NCI-H1048 (cell line): ENCODE measurements around the gene SSH2.
"Not testable (repeated sequence)": the region's sequence is repeated elsewhere in the genome, so short reads cannot be mapped to it uniquely, and the experiment has no call there.

ENCODE experiments used
- DNase-seq: peaks from one replicate; lab custom pipeline; 2025; lab: John Stamatoyannopoulos, UW

SSH2 gene

DNA sequence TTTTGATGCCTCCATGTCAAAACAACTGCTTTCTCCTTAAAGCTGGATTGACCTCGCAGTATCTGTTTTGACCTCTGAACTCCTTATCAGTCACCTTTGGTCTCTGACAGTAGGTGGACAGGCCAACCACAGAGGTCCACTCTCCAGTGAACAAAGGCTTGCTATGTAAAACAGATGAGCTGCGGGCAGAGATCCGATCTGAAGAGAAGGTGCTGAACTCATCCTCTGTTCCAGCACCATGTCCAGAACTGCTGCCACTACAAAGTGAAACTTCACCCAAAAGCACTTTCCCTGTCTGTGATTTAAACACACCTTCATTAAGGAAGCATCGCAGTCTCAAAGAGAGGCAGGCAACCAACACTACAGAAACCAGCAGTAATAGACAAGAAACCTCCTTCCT, 190.0 kb downstream of the SSH2 start:
- DNase-seq, result no peak

DNA sequence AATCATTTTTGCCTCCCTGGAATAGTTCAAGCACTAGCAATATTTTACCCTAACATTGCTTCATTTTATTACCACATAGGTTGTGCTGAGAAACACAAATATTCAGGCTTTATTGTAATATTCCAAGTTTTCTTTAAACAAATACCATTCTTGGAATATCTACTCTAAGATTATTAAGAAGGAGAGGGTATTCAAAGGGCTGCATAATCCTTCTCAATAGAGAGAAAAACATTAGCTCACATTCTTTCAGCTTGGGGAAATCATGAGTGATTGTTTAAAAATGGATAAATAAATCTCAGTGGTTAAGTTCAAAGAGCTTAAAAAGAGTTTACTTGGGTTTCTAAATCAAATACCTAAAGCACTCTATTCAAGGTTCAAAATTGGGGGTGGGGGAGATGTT, 195.4 kb downstream of the SSH2 start:
- DNase-seq, result no peak

DNA sequence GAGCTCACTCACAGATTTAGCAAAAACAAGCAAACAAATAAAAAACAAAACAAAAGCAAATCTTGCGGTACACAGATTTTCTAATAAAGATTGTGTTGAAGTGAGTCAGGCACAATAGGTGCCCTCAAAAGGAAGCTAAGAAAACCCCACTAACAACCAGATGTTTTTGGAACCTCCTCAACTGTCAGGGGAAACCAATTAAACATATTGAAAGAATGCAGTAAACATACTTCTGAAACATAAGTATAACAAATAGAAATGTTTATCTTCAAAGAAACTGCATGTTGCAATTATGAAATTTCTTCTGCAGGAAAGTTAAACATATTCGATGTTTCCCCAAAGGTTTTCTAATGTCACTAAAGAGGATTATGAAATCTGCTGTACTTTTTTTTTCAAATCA, 196.9 kb downstream of the SSH2 start:
- DNase-seq, result no peak

DNA sequence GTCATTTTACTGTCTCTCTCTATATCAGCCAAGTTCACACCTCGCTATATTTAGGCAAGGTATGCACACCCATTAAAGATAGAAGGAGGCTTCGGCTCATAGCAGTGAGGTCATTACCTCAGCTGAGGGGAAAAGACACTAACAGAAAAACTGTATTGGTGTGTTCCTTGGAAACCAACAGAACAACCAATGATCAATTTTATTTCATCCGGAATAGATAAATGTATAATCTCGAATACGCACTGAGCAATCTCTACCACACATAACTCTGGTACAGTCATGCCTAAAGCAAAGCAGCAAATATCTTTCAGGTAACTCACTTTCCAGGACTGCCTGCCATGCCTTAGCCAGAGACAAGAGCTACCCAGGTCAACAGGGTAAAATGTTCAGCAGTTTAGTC, 197.4 kb downstream of the SSH2 start:
- DNase-seq, result no peak

DNA sequence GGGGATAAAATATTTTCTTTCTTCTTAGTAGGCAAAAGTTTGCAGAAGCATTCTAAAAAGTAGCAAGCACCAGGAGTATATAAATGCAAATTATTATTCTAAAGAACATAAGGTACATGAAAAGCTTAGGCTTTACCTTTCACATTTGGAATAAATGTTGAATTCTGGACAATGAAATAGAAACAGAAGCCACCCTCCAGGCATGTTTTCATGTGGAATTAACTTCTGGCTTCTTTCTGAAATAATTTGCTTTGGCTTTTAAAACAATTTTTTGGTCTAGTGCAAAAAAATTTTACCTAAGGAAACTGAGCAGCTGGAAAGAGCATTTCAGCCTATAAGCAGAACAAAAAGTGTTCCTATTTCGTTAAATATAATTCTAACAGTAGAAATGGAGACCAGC, 197.8 kb downstream of the SSH2 start:
- no peak for DNase-seq

DNA sequence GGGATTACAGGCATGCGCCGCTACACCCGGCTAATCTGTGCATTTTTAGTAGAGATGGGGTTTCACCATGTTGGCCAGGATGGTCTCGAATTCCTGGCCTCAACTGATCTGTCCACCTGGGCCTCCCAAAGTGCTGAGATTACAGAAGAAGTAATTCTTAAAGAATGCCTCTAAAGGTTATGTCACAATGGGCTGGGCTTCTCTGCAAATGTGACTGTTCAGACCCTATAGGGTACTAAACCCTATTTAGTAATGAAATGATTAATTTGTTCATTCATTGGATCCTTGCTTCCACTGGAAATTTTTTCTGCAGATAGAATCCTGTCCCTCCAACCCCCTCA, 198.5 kb downstream of the SSH2 start:
- DNase-seq, result no peak

DNA sequence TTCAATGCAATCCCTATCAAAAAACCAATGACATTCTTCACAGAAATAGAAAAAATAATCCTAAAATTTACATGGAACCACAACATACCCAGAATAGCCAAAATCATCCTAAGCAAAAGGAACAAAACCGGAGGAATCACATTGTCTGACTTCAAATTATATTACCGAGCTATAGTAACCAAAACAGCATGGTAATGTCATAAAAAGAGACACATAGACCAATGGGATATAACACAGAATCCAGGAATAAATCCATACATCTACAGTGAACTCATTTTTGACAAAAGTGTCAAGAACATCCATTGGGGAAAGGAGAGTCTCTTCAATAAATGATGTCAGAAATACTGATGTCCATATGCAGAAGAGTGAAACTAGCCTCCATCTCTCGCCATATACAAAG, 201.5 kb downstream of the SSH2 start:
- DNase-seq, result no peak

DNA sequence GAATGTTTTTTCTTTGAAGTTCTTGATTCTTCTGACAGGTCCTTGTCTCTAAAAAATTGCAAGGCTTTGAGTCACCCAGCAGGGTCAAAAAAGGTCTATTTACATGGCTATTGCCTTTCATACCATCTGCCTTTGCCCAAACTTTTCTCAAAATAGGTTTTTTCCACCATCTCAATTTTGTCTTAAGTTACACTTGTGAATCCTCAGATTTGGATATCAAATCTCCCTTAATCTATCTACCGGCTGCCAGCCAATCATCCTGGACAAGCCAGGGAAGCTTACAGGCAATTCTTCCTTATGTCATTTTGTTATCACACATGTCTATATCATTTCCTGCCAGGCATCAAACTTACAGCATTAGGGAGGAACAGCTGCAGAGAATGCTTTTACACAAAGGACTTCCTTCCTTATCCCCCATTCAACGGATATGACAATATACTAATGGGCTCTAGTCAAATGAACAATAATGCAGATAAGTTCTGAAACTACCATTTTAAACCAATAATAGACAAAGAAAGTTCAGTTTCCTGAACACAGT, 203.2 kb downstream of the SSH2 start:
- no peak for DNase-seq

DNA sequence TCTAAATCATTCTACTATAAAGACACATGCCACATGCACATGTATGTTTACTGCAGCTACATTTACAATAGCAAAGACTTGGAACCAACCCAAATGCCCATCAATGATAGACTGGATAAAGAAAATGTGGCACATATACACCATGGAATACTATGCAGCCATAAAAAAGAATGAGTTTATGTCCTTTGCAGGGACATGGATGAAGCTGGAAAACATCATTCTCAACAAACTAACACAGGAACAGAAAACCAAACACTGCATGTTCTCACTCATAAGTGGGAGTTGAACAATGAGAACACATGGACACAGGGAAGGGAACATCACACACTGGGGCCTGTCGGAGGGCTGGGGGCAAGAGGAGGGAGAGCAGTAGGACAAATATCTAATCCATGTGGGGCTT, 204.6 kb downstream of the SSH2 start:
- DNase-seq, result not testable (repeated sequence)

DNA sequence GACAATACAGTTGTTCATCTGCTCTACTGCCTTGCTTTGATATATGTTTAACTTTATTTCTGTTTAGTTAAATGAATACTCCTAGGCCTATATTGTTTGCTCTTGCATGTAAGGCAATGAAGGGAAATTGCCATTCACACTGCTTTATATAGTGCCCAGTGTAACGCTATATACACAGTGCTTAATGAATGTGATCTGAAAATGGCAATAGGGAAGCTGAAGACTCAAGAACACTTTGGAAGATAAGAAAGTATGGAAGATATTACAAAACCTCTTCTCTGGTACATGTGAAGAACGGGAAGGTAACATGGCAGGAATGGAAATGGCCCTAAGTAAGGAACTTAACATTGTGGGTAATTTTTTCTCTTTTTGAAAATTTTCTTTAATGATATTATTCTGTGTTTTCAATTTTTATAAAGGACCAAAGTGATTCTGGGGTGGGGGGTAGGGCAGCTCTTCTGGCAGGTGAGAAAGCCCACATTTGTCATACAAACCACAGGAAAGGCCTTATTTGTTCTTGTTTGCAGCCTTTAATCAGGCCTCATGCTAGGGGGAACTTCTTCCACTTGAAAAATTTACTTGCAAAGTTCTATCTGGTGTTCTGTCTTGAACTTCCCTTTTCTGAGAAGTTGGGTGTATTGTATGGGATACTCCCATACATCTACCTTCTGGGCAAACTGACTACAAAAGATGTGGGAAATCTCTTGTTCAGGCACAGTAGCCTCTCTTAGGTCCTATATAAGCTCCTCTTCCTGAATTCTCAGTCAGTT, 206.6 kb downstream of the SSH2 start:
- no peak for DNase-seq

DNA sequence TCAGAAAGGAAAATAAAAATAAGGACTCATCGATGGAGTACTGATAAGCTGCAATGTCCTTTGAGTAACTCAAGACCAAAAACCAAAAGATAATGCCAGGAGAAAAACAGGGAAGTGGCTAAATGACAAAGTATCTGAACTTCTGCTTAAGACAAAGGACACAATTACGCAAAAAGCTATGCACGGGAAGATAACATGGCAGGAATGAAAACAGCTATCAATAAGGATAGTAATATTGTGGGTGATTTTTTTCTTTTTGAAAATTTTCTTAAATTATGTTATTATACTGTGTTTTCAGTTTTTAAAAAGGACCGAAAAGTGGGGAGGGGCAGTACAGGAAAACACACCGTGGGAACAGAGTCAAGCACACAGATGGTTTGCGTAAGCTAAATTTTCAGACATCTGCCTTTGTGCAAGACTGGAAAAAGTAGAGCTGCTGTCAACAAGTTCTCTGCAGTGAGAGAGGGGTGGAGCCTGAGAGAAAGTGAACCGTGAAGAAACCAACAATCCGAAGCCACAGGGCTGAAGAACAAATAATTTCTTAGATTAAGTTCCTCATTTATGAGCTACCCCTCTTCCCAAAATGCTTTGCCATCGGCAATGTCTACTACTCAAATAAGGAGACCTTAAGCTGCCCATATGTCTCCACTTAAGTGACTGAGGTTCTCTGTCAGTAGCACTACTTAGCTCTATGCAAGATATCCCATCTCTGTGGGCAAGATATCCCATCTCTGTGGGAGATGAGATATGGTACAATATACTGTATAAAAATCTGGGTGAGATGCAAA, 207.4 kb downstream of the SSH2 start:
- DNase-seq, result no peak

DNA sequence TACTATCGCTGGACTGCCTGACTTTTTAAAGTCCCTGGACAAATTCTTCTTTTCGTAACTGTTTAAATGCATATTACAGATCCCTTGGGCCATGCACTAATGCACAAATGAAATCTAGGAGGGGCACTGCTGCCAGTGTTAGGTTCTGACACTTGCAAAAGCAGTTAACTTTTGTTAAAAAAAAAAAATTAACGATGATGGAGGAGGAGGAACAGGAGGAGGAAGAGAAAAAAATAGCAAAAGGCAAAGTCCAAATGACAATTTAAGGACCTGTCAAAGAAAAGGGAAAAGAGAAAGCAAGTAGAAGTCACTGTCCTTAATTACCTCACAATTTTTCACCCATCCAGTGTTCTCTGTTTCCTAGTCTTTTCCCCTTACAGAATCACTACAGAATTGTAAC, 209.5 kb downstream of the SSH2 start:
- no peak for DNase-seq

DNA sequence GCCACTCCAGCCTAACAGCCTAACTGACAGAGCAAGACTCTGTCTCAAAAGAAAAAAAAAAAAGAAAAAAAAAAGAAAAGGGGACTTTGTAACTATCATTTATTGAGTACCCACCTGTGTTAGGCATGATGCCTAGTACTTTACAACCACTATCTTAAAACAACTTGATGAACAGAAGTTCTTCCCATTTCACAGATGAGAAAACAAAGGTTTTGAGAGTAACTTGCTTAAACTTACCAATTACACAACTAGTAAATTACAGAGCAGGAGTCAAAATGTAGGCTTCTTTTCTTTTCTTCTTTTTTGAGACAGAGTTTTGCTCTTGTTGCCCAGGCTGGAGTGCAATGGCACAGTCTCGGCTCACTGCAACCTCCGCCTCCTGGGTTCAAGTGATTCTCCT, 210.6 kb downstream of the SSH2 start:
- no peak for DNase-seq

DNA sequence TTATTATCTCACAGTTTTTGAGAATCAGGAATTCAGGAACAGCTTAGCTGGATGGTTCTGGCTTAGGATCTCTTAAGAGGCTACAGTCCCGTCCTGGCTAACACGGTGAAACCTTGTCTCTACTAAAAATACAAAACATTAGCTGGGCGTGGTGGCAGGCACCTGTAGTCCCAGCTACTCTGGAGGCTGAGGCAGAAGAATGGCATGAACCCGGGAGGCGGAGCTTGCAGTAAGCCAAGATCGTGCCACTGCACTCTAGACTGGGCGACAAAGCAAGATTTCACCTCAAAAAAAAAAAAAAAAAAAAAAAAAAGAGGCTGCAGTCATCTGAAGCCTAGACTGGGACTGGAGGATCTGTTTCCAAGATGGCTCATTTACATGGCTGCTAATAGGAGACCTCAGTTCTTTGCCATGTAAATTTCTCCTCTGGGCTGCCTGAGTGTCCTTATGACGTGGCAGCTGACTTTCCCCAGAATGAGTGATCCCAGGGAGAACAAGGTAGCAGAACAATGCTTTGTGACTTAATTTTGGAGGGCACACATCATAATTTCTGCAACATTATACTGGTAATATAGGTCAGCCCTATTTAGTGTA, 211.5 kb downstream of the SSH2 start:
- DNase-seq, result no peak

DNA sequence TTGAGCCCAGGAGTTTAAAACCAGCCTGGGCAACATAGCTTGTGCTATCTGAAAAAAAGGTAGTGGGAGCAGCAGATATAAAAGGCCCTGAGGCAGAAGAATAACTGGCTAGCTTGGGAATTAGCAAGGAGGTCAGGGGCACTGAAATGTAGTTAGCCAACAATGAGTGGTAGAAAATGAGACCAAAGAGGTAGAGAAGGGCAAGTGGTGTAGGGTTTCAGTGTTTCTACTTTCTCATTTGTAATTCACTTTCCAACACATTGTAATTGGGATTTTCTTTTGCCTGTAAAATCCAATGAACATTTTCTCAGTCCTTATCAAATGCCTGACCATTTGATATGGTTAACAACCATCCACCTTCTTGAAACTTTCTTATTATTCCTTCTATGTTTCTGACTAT, 212.2 kb downstream of the SSH2 start:
- DNase-seq, result no peak

DNA sequence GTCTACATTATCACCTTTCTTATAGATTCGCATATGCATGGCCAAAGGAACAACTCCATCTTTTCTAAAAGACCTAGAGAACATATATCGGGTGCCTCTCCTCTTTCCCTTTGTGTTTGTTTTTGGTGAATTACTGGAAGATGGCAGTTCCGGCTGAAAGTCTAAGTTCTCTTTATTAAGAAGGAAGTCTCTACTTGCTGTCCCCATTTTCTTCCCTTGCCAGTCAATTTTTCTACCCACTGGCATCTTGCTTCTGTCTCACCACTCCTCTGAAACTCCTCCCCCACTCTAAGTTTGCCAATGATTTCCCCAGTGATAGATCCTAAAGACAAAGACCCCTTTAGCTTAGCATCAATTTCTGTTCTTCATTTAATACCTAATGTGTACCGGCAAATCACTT, 213.5 kb downstream of the SSH2 start:
- DNase-seq, result no peak

DNA sequence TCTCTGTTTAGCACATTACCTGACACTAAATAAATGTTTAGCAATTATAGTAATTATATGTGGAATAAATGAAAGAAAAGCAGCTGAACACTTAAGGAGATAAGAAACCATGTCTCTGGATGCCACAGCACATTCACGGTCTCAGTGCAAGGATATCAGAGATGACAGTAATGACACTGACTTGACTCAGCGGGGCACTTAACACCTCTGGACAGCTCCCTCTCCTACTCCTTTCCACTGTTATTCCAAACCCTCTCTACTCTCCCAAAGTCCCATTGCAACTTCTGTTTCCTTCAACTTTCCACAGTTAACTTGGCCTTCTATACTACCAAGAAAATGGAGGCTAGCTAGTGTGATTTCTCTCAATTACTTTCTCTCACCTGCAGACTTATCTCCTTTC, 214.3 kb downstream of the SSH2 start:
- DNase-seq, result no peak

DNA sequence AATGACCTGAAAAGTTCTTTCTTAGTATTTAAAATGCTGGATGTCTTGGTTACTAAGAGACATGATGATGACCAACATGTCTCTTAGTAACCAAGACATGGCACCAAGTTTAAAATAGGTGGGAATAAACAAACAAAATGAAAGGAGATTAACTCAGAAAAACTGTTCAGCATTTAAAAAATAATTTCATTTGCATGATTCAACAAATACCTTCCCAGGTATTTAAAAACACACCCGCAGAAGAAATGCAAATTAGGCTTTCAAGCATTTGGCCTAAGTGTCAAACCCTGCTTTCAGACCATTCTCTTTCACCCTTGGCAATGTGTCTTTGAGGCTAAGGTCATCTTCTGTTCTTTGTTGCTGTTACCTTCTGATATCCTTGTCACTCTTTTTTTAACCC, 215.9 kb downstream of the SSH2 start:
- DNase-seq, result no peak

DNA sequence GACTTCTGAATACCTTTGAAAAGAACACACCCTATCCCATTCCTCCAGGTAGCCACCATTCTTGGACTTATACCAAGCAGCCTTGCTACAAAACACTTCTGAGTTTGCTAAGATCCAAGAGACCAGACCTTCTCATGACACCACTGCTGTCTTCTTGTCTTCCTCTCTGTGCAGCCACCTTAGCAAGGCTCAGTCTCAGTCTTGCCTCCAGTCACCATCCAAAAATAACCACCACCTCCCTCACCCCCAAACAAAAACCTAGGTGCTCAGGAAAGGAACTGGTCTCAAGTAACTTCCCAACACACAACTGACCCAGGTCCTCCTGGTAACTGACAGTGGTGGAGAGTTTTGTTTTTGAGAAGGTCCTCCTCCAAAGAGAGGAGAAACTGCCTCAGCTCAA, 216.4 kb downstream of the SSH2 start:
- no peak for DNase-seq

DNA sequence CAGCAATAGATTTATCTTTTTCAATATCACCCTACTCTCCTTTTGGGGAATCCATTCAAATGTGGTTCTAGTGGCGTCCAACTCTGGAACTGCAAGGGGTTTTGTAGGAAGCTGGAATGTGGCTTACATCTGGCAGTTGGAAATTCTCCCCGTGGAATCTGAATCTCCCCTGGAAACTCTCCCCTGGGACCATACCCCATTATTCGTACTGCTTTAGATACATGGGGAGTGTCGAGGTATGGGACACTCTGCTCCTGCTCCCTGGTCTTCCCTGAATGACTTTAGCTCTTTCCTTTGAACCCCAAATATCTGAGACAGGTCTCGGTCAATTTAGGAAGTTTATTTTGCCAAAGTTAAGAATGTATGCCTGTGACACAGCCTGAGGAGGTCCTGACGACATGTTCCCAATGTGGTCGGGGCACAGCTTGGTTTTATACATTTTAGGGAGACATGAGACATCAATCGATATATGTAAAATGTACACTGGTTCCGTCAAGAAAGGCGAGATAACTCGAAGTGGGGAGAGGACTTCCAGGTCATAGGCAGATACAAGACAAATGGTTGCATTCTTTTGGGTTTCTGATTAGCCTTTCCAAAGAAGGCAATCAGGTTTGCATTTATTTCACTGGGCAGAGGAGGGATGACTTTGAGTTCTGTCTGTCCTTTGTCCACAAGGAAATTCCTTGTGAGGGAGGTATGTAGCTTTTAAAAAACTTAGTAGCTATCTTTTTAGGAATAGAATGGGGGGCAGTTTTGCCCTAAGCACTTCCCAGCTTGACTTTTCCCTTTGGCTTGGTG, 218.2 kb downstream of the SSH2 start:
- DNase-seq, result no peak

DNA sequence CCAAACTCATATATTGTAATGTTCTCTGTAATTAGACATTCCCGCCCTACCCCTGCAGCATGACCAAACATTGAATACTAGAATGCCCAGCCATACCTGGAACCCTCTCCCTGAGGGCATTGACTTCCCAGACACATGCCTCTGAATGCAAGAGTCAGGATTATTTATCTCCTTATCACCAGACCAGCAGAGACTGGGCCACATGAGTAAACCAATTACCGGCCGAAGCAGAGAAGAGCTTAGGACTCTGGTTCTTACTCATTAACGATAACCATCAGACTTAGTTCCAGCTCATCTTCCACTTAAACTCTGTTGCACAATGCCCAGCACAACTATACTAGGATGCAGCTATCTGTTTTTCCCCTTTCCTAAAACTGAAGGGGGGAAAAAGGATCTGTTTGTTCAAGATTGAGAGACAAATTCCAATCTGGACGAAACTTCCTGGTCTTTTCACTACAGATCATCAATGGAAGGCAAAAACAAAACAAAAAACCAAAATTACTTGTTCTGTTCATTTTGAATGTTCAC, 219.1 kb downstream of the SSH2 start:
- DNase-seq, result no peak

DNA sequence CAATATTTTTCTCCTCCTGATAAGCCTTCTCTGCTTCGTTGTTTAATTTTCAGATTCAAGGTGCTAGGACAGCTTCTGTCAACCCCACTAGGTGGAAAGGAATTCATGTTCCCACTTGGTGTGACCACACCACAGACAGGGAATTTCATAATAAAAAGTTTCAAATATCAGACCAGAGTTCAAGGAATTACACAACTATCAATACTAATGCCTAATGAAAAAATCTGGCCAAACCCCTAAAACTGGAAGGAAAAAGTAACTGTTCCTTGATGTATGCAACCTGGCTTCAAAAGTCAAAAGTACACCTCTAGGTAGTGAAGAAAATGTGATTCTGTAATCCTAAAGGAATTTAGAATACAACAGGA, 219.5 kb downstream of the SSH2 start:
- DNase-seq, result no peak
